HFFc6 (cell line): ENCODE data around the gene TLCD3A. TPM values are rescaled to one million over a fixed set of nuclear protein-coding genes. Genes with fewer than 3 reads are reported as not detected.
"Not testable (repeated sequence)": the region's sequence is repeated elsewhere in the genome, so short reads cannot be mapped to it uniquely, and the experiment has no call there.

Source experiments
- DNase-seq: peaks from one replicate; pipeline ENCODE4 v3.0.0-alpha.2; 2018
- H3K27ac Mint-ChIP-seq: 2 replicates; pipeline ENCODE4 v1.8.0; 2020; ENCODE audit warnings: mild to moderate bottlenecking, mixed read lengths
- H3K27me3 Mint-ChIP-seq: 2 replicates; pipeline ENCODE4 v1.8.0; 2021; ENCODE audit warnings: mild to moderate bottlenecking, moderate library complexity, mixed read lengths; ENCODE audit not compliant: insufficient read depth
- H3K36me3 Mint-ChIP-seq: 2 replicates; pipeline ENCODE4 v1.8.0; 2021; ENCODE audit warnings: low read depth, mixed read lengths
- H3K4me1 Mint-ChIP-seq: 2 replicates; pipeline ENCODE4 v1.8.0; 2020; ENCODE audit warnings: low read depth, mixed read lengths
- H3K4me3 Mint-ChIP-seq: 2 replicates; pipeline ENCODE4 v1.8.0; 2020; ENCODE audit warnings: mild to moderate bottlenecking, moderate library complexity, mixed read lengths
- H3K9me3 Mint-ChIP-seq: 2 replicates; pipeline ENCODE4 v1.8.0; 2020; ENCODE audit warnings: mild to moderate bottlenecking, mixed read lengths
- CTCF ChIP-seq: fragments of 200-600 bp; sonication (generic); IDR thresholded peaks from 2 replicates; pipeline ENCODE4 v1.5.0; 2021; ENCODE audit warnings: antibody characterized with exemption, mild to moderate bottlenecking
- total RNA-seq, 6 experiments: library from RNA; stranded (reverse); fragmentation: NEBNext Ultra II Directional; extraction: Animal tissue kit (Norgen Biotek cat#: 25700); gene quantifications; 2 replicates in 1 of 6; 3 replicates in 5 of 6; pipeline ENCODE4 v1.2.3, GENCODE V29; 2021

The TLCD3A gene
- total RNA-seq, 6 experiments from 2014 or later: 28.2 to 35.8 (median 34.5) TPM

GRCh38 chr17:774313-774584 lies 41.9 kb downstream of the TLCD3A start:
- no peaks in the 10 kb centered on the region; the same call in 1 of the 2 replicates for H3K27me3 Mint-ChIP-seq
- no peaks in the 10 kb centered on the region for H3K9me3 Mint-ChIP-seq
- no peak overlapping the region for H3K27ac Mint-ChIP-seq
- H3K4me3 Mint-ChIP-seq: no peak overlapping the region
- no peak for TF ChIP-seq CTCF
- H3K4me1 Mint-ChIP-seq: no peaks in the 10 kb centered on the region
- peaks cover 57% of the 10 kb centered on the region for H3K36me3 Mint-ChIP-seq
- DNase-seq: no peak

DNA sequence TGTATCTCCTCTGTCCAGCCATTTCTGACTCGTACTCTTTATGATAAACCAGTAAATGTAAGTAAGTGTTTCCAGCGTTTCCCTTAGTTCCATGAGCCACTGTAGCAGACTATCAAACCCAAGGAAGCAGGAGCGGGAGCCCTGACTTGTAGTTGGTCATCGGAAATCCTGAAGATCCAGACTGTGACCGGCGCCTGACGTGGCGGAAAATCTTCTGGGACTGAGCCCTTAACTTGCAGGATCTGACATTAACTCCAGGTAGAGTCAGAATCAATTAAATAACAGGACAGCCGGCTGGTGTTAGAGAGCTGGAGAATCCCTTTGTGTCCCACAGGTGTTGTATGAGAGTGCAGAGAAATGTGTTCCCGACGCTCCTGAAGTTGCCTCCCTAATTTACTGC lies 45.7 kb downstream of the TLCD3A start:
- no peak for DNase-seq
- peaks cover 47% of the 10 kb centered on the region for H3K36me3 Mint-ChIP-seq
- no peak overlapping the region for H3K4me3 Mint-ChIP-seq
- no peak overlapping the region for H3K27ac Mint-ChIP-seq
- H3K27me3 Mint-ChIP-seq: peaks cover 12% of the 10 kb centered on the region
- H3K4me1 Mint-ChIP-seq: peaks cover 18% of the 10 kb centered on the region
- peaks cover 4% of the 10 kb centered on the region; the same call in 1 of the 2 replicates for H3K9me3 Mint-ChIP-seq
- TF ChIP-seq CTCF: no peak

GRCh38 chr17:781805-782731 lies 49.7 kb downstream of the TLCD3A start, which contains the start of the genes GLOD4 and MRM3:
GLOD4 (minus strand) TSS chr17:782280; CDS start chr17:782255, 25 bp downstream.
MRM3 (plus strand) TSS chr17:782353; CDS start chr17:782379, 26 bp downstream.
- Mint-ChIP-seq H3K4me3 (peak within 1 kb of the TSS; percentile 97), H3K27ac (peak within 1 kb of the TSS; percentile 94), H3K4me1 (peaks cover 32% of the 10 kb centered on the region), H3K9me3 (peaks cover 4% of the 10 kb centered on the region; the same call in 1 of the 2 replicates), H3K36me3 (peaks cover 32% of the 10 kb centered on the region), H3K27me3 (peaks cover 14% of the 10 kb centered on the region)
- peak; percentile 43 for TF ChIP-seq CTCF
- DNase-seq: peak; percentile 80

DNA sequence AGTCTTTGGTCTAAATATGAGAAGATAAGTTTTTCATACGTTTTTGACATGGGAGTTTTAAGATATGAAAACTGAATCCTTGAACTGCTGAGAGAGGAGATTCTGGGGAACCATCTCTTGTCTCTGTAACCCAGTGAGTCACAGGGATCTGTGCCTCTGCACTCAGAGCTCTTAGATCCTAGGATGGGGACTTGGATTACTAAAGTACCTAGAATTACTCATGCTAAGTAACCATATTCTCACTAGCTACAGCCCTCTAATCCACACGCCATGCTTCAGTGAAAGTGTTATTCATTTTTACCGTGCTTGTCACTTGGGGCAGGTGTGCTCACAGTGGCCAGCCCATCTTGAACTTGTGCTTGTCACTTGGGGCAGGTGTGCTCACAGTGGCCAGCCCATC lies 51.7 kb downstream of the TLCD3A start:
- no peak for DNase-seq
- H3K27ac Mint-ChIP-seq: peak overlapping the region; percentile 26
- no peak for TF ChIP-seq CTCF
- H3K27me3 Mint-ChIP-seq: peaks cover 18% of the 10 kb centered on the region
- H3K4me1 Mint-ChIP-seq: peaks cover 32% of the 10 kb centered on the region
- peaks cover 4% of the 10 kb centered on the region; the same call in 1 of the 2 replicates for H3K9me3 Mint-ChIP-seq
- peaks cover 24% of the 10 kb centered on the region for H3K36me3 Mint-ChIP-seq
- peak overlapping the region; percentile 97 for H3K4me3 Mint-ChIP-seq

DNA sequence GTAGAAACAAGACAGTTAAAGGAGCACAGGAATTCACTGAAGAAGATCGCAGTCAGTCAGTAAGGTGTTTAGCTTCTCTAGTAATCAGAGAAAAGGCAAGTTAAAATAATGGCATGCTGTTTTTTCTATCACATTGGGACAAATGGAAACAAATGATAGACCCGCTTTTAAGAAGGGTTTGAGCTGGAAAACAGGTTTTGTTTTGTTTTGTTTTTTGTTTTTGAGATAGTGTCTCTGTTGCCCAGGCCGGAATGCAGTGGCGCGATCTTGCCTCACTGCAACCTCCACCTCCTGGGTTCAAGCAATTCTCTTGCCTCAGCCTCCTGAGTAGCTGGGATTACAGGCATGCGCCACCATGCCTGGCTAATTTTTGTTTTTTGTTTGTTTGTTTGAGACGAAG lies 53.5 kb downstream of the TLCD3A start:
- H3K36me3 Mint-ChIP-seq: peaks cover 26% of the 10 kb centered on the region
- not testable (repeated sequence) for H3K9me3 Mint-ChIP-seq, H3K4me3 Mint-ChIP-seq

DNA sequence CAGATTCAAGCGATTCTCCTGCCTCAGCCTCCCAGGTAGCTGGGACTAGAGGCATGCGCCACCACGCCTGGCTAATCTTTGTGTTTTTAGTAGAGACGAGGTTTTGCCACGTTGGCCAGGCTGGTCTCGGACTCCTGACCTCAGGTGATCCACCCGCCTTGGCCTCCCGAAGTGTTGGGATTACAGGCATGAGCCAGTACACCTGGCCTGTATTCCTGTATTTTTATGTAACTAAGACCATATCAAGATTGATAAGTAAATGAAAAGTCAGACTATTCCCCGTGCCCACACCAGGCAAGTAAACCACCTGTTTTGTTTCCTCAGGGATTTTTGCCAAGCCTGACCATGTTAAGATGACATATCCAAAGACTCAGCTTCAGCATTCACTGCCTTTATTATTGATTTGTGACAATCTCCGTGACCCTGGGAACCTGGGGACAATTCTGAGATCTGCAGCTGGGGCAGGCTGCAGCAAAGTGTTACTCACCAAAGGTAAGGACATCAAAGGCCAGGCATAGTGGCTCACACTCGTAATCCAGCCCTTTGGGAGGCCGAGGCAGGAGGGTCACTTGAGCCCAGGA lies 55.3 kb downstream of the TLCD3A start:
- H3K27me3 Mint-ChIP-seq: peaks cover 15% of the 10 kb centered on the region
- H3K27ac Mint-ChIP-seq: no peak overlapping the region
- peaks cover 22% of the 10 kb centered on the region for H3K4me1 Mint-ChIP-seq
- peaks cover 3% of the 10 kb centered on the region; the same call in 1 of the 2 replicates for H3K9me3 Mint-ChIP-seq
- TF ChIP-seq CTCF: no peak
- peaks cover 27% of the 10 kb centered on the region for H3K36me3 Mint-ChIP-seq
- no peak for DNase-seq
- no peak overlapping the region for H3K4me3 Mint-ChIP-seq

More for the DNA sequence above, 53.5 kb downstream of the TLCD3A start:
- peaks cover 26% of the 10 kb centered on the region for H3K27me3 Mint-ChIP-seq
- DNase-seq, H3K27ac Mint-ChIP-seq: not testable (repeated sequence)
- peaks cover 27% of the 10 kb centered on the region for H3K4me1 Mint-ChIP-seq
